GM18861 (cell line): Measurements from ENCODE around the gene PRKCZ.

Source experiments
- ATAC-seq: cut with Tn5 transposase; IDR thresholded peaks from one replicate; pipeline ENCODE4 v1.9.1; 2021; ENCODE audit not compliant: unreplicated experiment

PRKCZ gene

DNA sequence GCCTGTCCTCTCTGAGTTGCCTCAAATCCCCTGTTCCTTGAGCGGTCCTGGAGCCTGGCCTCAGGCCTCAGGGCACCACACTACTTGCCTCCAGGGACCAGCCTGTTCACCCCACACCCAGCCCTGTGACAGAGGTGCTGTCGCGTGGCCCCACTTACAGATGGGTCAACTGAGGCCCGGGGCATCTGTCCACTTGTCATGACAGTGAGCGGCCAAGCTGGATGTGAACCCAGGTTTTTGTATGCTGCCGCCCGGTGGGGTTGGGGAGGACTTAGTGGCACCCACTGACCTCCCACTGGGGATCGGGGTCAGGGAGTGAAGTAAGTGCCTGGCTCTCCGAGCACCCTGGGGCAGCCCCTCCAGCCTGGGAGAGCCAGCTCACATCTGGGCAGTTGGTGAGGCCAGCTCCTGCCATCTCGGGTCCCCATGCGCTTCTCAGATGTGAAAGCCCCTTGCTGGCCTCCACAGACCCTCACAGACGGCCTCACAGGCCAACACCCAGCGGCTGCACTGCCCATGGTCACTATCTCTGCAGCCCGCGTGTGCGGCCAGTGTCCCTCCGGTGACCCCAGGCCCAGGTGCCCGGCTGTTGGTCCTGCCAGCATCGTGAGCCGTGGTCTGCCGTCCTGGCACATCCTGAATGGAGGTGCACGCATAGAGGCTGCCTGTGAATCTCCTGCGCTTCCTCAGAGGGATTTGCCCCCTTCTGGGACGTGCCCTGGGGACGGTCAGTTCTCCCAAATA, 153.6 kb downstream of the PRKCZ start:
- ATAC-seq, result no peak

GRCh38 chr1:2204415-2205190, 154.4 kb downstream of the PRKCZ start:
- ATAC-seq, result no peak

GRCh38 chr1:2205191-2205952, 155.2 kb downstream of the PRKCZ start:
- no peak for ATAC-seq

DNA sequence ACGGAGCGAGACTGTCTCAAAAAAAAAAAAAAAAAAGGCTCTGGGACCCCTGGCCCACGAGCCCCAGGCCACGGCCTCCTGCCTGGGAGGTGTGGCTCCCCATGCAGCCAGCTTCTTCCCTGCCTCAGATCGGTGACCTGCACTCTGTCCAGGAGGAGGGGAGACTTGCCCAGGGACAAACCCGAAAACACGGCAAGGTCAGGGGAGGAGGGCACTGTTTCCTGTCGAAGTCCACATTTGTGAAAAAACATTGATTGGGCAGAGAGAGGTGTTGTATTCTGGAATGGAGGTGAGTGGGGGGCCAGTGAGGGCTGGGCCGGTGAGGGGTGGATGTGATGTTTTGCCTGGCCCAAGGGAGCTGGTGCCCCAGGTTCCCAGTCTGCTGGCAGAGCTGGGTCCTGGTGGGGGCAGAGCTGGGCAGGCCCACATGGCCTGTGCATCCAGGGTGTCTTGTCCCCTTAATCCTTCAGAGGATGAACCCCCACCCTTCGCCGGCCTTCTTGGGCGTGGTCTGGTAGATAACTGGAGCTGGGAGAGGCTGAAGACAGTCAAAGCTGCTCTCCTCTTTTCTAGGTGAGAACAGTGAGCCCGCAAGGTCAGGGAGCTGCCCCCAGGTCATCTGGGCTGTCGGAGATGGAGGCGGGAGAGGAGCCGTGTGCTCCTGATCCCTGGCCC, 156.7 kb downstream of the PRKCZ start:
- ATAC-seq, result no peak

DNA sequence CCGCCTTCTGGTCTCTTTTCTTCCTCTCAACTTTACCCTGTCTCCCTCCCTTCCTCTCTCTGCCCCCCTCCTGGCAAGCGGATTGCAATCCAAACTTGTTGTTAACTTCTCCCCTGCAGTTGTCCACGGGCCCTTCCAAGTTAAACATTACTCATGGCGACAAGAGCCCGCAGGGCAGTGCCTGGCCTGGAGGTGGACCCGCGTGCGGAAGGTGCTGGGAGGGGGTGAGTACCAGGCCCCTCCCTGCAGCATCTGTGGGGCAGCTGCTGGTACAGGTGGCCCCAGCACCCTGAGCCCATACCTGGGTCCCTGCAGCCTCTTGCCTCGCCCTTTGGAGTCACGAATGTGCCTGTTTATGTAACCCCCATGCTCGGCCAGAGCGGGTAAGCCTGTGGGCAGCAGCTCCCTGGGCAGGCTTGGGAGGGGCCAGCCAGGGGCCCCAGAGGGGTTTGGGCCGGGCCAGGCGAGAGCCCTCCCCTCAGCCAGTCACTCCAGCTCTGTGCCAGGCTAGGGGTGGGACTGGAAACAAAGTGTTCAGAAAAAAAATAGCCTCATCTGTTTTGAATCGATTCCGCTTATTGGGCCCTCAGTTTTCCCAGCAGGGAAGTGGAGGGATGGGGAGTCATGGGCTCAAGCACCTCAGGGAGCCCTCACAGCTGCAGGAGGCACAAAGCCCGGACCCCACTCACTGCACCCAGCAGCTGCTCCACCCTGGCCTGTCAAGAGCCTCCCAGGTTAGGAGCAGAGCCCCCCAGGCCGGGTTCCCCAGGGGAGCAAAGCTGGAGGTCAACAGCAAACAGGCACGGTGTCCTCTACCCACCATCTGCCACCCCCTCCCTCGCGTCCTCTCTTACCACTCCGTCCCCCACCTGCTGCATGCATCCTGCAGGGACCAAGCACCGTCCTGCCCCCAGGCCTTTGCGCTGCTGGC, 158.4 kb downstream of the PRKCZ start:
- ATAC-seq, result no peak

DNA sequence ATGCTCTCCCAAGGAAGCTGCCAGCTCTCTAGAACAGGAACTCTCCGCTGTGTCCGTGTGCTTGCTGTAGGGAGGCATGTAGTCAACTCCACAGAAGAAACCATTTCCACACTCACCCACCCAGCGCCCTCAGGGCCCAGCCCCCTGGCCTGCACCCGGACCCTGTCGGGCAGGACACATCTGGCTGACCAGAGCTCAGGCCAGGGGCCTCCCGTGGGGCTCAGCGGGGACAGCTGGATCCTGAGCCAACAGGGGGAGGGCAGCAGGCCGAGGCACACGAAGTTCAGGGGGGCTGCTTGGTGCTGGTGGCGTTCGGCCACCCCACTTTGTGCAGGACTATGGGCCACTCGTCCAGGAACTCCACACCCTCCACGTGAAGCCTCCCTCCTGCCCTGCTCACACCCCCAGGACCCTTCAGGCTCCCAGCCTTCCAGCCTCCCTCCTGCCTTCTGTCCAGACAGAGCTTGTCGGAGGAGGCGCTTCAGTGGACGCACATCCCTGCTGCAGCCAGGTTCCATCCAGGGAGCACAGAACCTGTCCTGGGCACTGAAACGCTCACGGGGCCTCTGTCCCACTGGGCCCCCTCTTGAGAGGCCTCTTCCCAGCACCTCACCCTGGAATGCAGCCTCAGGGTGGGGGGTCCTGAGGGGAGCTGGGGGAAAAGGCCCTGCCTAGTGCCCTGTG, 159.3 kb downstream of the PRKCZ start:
- no peak for ATAC-seq

GRCh38 chr1:2210084-2210653, 160.0 kb downstream of the PRKCZ start:
- no peak for ATAC-seq

DNA sequence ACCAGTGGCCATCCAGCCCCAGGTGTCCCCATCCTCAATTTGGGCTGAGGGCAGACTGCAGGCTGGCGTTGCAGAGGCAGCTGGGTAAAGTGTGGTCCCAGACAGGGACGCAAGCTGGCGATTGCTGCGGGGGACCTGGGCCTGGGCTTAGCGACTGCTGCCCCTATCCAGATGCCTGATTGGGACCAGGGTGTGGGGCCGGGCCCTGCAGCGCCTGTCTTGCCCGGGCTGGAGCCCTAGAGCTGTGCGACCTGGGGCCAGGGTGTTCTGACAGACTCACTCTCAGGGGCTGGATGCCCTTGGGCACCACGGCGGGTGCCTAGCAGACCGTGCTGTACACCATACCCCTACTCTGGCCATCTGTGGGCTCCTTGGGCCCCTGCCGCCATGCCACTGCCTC, 160.6 kb downstream of the PRKCZ start:
- no peak for ATAC-seq

DNA sequence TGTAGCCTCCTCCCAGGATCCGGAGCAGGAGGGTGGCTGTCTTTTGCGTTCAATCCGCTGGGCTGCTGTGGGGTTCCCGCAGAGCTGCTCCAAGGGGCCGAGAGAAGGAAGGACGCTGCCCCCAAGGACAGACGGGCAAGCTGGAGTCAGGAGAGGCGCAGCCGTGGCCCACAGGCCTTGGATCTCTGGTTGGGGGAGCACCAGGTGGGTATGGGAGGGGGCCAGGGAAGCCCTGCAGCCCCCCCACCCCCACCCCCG, 162.0 kb downstream of the PRKCZ start:
- ATAC-seq, result no peak

DNA sequence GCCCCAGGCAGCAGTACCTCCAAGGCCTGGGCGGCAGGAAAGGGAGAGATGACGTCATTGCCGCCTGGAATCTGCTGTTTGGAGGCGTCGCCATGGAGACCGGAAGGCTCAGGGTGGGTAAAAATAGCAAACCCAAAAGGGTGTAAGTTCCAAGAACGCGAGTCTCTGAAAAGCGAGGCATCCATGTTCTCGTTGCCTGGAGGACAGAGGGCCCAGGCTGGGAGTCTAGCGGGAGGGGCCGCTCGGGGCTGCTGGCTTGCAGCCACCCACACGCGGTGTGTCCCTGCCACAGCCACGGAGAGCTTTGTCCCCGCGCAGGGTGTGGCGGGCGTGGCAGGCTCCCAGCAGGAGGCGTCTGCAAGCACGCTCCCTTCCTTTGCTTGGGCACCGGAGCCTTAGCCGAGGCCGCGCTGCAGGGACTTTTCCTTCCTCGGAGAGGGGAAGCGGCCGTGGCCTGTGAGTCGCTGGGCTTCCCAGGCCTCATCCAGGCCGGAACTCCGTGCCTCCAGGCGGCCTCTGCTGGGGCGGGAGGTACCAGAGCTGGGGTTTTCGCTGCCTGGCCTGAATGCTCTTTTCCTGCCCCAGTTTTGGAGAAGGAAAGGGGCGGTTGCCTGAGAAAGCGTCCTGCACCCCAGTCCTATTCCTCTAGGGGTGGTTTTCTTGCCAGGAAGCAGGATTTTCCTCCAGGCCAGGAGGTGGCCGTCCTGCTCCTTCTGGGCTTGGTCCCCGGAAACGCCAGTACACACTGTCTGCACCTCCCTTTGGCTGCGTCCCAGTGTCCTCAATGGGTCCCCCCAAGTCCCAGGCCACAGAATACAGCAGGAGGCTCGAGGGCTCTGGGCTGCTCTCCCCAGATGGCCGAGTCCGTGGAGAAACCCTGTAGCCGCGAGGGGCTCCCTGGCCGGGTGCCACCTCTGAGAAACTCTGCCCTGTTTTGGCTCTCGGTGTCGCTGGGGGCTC, 162.6 kb downstream of the PRKCZ start:
- ATAC-seq, result no peak

DNA sequence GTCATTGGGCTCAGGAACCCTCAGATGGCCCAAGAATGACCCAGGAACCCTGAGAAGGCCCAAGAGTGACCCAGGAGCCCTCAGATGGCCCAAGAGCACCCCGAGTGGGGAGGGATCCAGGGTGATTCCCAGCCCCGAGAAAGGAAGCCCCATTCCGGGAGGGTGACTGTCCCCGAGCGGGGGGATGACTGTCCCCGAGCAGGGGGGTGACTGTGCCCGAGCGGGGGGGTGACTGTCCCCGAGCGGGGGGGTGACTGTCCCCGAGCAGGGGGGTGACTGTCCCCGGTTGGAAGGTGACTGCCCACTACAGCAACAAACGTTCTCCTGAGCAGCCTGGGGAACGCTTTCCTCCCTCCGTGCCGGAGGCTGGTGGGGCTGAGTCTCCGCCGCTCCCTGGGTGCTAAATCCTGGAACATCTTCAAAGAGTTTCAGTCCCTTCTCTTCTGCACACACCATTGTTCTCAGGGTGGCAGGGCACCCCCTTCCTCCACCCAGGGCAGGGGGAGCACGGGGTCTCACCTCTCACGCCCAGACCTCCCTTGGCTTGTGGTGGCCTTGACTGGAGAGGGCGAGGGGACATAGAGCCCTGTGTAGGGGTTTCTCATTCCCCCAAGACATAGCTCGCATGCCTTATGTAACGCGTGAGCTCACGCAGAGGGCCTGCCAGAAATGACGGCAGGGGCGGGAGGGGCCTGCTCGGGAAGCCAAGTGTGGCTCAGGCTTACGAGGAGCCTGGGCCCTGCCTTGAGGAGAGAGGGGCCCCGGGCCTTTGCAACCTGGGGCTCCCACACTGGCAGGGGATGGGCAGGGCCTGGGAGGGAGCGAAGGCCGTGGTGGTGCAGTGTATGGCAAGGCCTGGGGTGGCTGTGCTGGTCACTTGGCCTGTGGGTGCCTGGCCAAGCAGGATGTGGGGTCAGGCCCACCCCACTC, 163.6 kb downstream of the PRKCZ start:
- no peak for ATAC-seq

GRCh38 chr1:2214541-2215241, 164.5 kb downstream of the PRKCZ start:
- ATAC-seq, result no peak

- ATAC-seq, result no peak
Observed at GRCh38 chr1:2215329-2215728, 165.1 kb downstream of the PRKCZ start.

DNA sequence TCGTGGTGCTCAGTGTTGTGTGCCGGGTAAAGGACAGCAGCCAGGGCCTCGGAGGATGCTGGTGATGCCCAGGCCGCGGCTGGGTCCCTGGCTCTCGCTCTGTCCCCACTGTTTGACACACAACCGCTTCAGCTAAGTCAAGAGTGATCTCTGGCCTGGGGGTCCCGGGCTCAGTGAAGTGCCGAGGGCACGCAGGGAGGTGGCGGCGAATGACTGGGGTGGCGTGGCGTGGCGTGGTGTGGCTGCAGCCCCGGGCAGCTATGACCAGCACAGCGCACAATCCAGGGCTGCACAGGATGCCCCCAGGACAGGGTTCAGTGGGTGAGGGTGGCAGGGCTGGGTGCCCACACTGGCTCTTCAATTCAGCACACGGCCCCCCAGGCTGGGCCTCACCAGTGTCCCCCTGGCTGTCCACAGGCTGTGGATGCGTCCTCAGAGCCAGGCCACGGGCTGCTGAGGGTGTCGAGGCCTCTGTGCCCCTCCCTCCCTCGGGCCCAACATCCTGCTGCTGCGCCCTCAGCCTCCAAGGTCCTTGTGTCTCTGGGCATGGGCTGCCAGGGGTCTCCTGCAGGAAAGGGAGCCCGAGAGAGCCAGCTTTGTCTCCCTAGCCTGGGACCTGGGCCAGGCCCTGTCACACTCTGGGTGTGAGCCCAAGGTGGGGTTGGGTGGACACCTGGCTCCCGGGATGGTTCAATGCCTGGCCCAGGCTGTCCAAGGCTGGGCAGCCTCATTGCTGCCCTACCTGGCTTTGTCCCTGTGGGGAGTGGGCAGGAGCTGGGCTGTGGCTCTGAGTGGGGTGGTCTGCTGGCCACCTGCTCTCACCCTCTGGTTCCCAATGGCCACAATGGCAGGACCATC, 165.9 kb downstream of the PRKCZ start:
- no peak for ATAC-seq

DNA sequence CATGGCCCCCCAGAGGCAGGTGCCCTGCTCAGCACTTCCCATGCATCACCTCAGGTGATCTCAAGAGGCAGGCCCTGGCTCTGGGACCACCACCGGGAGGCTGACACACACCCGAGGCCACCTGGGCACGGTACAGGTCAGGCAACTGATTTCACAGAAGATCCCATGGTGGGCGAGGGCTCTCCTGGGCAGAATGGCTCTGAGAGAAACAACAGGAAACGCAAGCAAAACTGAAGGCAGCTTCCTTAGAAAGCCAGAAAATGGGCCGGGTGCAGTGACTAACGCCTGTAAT, 166.5 kb downstream of the PRKCZ start:
- no peak for ATAC-seq

GRCh38 chr1:2221271-2221670, 171.1 kb downstream of the PRKCZ start:
- ATAC-seq, result no peak
